ENCODE results near the gene PFKM.

PFKM gene

GRCh38 chr12:48080821-48081220 is 38.3 kb upstream of the PFKM start:
- no peak overlapping the region for H3K27ac ChIP-seq
- H3K4me1 ChIP-seq: peaks cover 6% of the 10 kb centered on the region; the same call in 1 of the 2 replicates
- peaks cover 5% of the 10 kb centered on the region; the same call in 1 of the 2 replicates for H3K9me3 ChIP-seq
- no peak overlapping the region for H3K4me2 ChIP-seq
- no peaks in the 10 kb centered on the region for H4K20me1 ChIP-seq
- H3K9ac ChIP-seq: no peak overlapping the region
- no peak for TF ChIP-seq Cebpa-rat (IDR thresholded peaks at IDR 0.05)
- no peaks in the 10 kb centered on the region for H3K27me3 ChIP-seq
- H3K36me3 ChIP-seq: peaks cover 79% of the 10 kb centered on the region
- H3K4me3 ChIP-seq: no peak overlapping the region

- Histone ChIP-seq H3K9me3 (no peaks in the 10 kb centered on the region), H3K4me2 (no peak overlapping the region), H4K20me1 (no peaks in the 10 kb centered on the region), H3K4me1 (peaks cover 6% of the 10 kb centered on the region; the same call in 1 of the 2 replicates), H3K36me3 (peaks cover 86% of the 10 kb centered on the region), H3K27ac (no peak overlapping the region), H3K9ac (no peak overlapping the region), H3K4me3 (no peak overlapping the region), H3K27me3 (no peaks in the 10 kb centered on the region)
- TF ChIP-seq Cebpa-rat (IDR thresholded peaks at IDR 0.05): no peak
Observed at GRCh38 chr12:48084066-48084465, 35.1 kb upstream of the PFKM start.

GRCh38 chr12:48084841-48085460 is 34.2 kb upstream of the PFKM start:
- Histone ChIP-seq H4K20me1 (no peaks in the 10 kb centered on the region), H3K36me3 (peaks cover 86% of the 10 kb centered on the region), H3K27ac (no peak overlapping the region), H3K4me2 (no peak overlapping the region), H3K4me1 (peaks cover 6% of the 10 kb centered on the region; the same call in 1 of the 2 replicates), H3K4me3 (no peak overlapping the region), H3K9me3 (no peaks in the 10 kb centered on the region), H3K9ac (0 out of 2 replicates have a peak overlapping the region, but pooled peaks have one; percentile 22), H3K27me3 (no peaks in the 10 kb centered on the region)
- TF ChIP-seq Cebpa-rat (IDR thresholded peaks at IDR 0.05): no peak

- H3K27ac ChIP-seq: no peak overlapping the region
Observed at GRCh38 chr12:48086327-48086726, 32.8 kb upstream of the PFKM start.

GRCh38 chr12:48092611-48093010 is 26.6 kb upstream of the PFKM start:
- H3K9ac ChIP-seq: no peak overlapping the region
- peaks cover 89% of the 10 kb centered on the region for H3K36me3 ChIP-seq
- H3K27me3 ChIP-seq: no peaks in the 10 kb centered on the region
- no peaks in the 10 kb centered on the region for H4K20me1 ChIP-seq
- no peak for TF ChIP-seq Cebpa-rat (IDR thresholded peaks at IDR 0.05)
- H3K4me3 ChIP-seq: no peak overlapping the region
- H3K4me2 ChIP-seq: no peak overlapping the region
- H3K9me3 ChIP-seq: no peaks in the 10 kb centered on the region
- no peak overlapping the region for H3K27ac ChIP-seq
- H3K4me1 ChIP-seq: no peaks in the 10 kb centered on the region

More at GRCh38 chr12:48086327-48086726, 32.8 kb upstream of the PFKM start:
- peaks cover 86% of the 10 kb centered on the region for H3K36me3 ChIP-seq
- H4K20me1 ChIP-seq: no peaks in the 10 kb centered on the region
- H3K9ac ChIP-seq: no peak overlapping the region
- no peaks in the 10 kb centered on the region for H3K27me3 ChIP-seq
- H3K4me2 ChIP-seq: no peak overlapping the region
- peaks cover 6% of the 10 kb centered on the region; the same call in 1 of the 2 replicates for H3K4me1 ChIP-seq
- no peak for TF ChIP-seq Cebpa-rat (IDR thresholded peaks at IDR 0.05)
- no peaks in the 10 kb centered on the region for H3K9me3 ChIP-seq
- H3K4me3 ChIP-seq: no peak overlapping the region

GRCh38 chr12:48104531-48104930 is 14.6 kb upstream of the PFKM start:
- Histone ChIP-seq H4K20me1 (peaks cover 10% of the 10 kb centered on the region; the same call in 1 of the 2 replicates), H3K27me3 (no peaks in the 10 kb centered on the region), H3K36me3 (peaks cover 2% of the 10 kb centered on the region; the same call in 1 of the 2 replicates), H3K9me3 (no peaks in the 10 kb centered on the region), H3K9ac (peak overlapping the region; percentile 96), H3K4me1 (peaks cover 55% of the 10 kb centered on the region), H3K27ac (peak overlapping the region; percentile 98; the same call in 1 of the 2 replicates), H3K4me2 (peak overlapping the region; percentile 89), H3K4me3 (peak overlapping the region; percentile 87)
- no peak for TF ChIP-seq Cebpa-rat (IDR thresholded peaks at IDR 0.05)

- Histone ChIP-seq H3K36me3 (no peaks in the 10 kb centered on the region; the same call in 1 of the 2 replicates), H3K4me1 (peaks cover 59% of the 10 kb centered on the region), H3K9ac (peak overlapping the region; percentile 96), H3K27me3 (no peaks in the 10 kb centered on the region), H4K20me1 (0 out of 2 replicates have a peak, but pooled peaks cover 6% of the 10 kb centered on the region), H3K27ac (peak overlapping the region; percentile 98), H3K4me2 (peak overlapping the region; percentile 89), H3K4me3 (peak overlapping the region; percentile 87), H3K9me3 (no peaks in the 10 kb centered on the region)
- TF ChIP-seq Cebpa-rat (IDR thresholded peaks at IDR 0.05): no peak
Observed at GRCh38 chr12:48105321-48105866, 13.8 kb upstream of the PFKM start.

GRCh38 chr12:48105867-48106680 is 13.1 kb upstream of the PFKM start, which contains the start of gene SENP1:
SENP1 (minus strand) TSS chr12:48106079; CDS start chr12:48101472, 4,607 bp downstream.
- 0 out of 2 replicates have a peak, but pooled peaks cover 4% of the 10 kb centered on the region for H4K20me1 ChIP-seq
- H3K4me3 ChIP-seq: peak within 1 kb of the TSS; percentile 87
- TF ChIP-seq Cebpa-rat (IDR thresholded peaks at IDR 0.05): no peak
- H3K27me3 ChIP-seq: no peaks in the 10 kb centered on the region
- H3K36me3 ChIP-seq: no peaks in the 10 kb centered on the region
- H3K9me3 ChIP-seq: no peaks in the 10 kb centered on the region
- peak within 1 kb of the TSS; percentile 98 for H3K27ac ChIP-seq
- H3K9ac ChIP-seq: peak within 1 kb of the TSS; percentile 96
- peak within 1 kb of the TSS; percentile 89 for H3K4me2 ChIP-seq
- peaks cover 59% of the 10 kb centered on the region for H3K4me1 ChIP-seq

GRCh38 chr12:48106681-48107613 is 12.2 kb upstream of the PFKM start:
- Histone ChIP-seq H3K36me3 (no peaks in the 10 kb centered on the region), H4K20me1 (no peaks in the 10 kb centered on the region), H3K4me3 (peak overlapping the region; percentile 87), H3K27me3 (no peaks in the 10 kb centered on the region), H3K4me1 (peaks cover 57% of the 10 kb centered on the region), H3K4me2 (peak overlapping the region; percentile 89), H3K9me3 (no peaks in the 10 kb centered on the region), H3K27ac (peak overlapping the region; percentile 98), H3K9ac (peak overlapping the region; percentile 96)
- no peak for TF ChIP-seq Cebpa-rat (IDR thresholded peaks at IDR 0.05)

All from BLaER1 (cell line).